Lung (tissue), 12 donors: ENCODE data around the gene ECE2. TPM values are rescaled to one million over a fixed set of nuclear protein-coding genes. Genes with fewer than 3 reads are reported as not detected.

Experiments used
- ATAC-seq: fragments of 200-7000 bp; cut with Tn5 transposase; one replicate; pipeline ENCODE4 v1.9.1; 2020; ENCODE audit warnings: moderate number of reproducible peaks; ENCODE audit not compliant: insufficient read depth, low FRiP score
- DNase-seq, 3 donors: peaks; one replicate each; pipeline ENCODE4 v3.0.0-alpha.2; 2013 to 2017
- H3K27ac ChIP-seq, 2 donors: one replicate each; pipeline ENCODE4 v1.5.1; 2013; ENCODE audit warnings: mild to moderate bottlenecking in 2 of 2, moderate library complexity in 2 of 2, control low read depth in 1 of 2, inconsistent platforms in 1 of 2, low read depth in 1 of 2, low read length in 1 of 2
- H3K27me3 ChIP-seq, 3 donors: one replicate each; pipeline ENCODE4 v1.5.1; 2013; ENCODE audit warnings: low read length in 2 of 3; ENCODE audit not compliant: control insufficient read depth in 3 of 3, insufficient read depth in 3 of 3
- H3K36me3 ChIP-seq, 4 donors: one replicate each; pipeline ENCODE4 v1.5.1; 2013; ENCODE audit warnings: low read length in 4 of 4, mild to moderate bottlenecking in 1 of 4, moderate library complexity in 1 of 4; ENCODE audit not compliant: control insufficient read depth in 4 of 4, insufficient read depth in 4 of 4
- H3K4me1 ChIP-seq, 5 donors: one replicate each; pipeline ENCODE4 v1.5.1; 2013; ENCODE audit warnings: low read length in 5 of 5, mild to moderate bottlenecking in 2 of 5, moderate library complexity in 1 of 5; ENCODE audit not compliant: control insufficient read depth in 5 of 5, insufficient read depth in 5 of 5
- H3K4me3 ChIP-seq: one replicate; pipeline ENCODE4 v1.5.1; 2013; ENCODE audit warnings: mild to moderate bottlenecking, control low read depth, moderate library complexity
- H3K9ac ChIP-seq, 2 donors: one replicate each; pipeline ENCODE4 v1.5.1; 2013; ENCODE audit warnings: low read length in 2 of 2, control low read depth in 1 of 2; ENCODE audit not compliant: insufficient read depth in 1 of 2
- H3K9me3 ChIP-seq, 4 donors: one replicate each; pipeline ENCODE4 v1.5.1; 2013; ENCODE audit warnings: low read length in 3 of 4, mild to moderate bottlenecking in 1 of 4, moderate library complexity in 1 of 4; ENCODE audit not compliant: control insufficient read depth in 4 of 4, insufficient read depth in 3 of 4
- WGBS, 2 donors: extraction: QIAGEN DNeasy Blood & Tissue Kit; methylation state at CpG; one replicate each; pipeline ENCODE4 v1.1.7; 2013; 5-methylcytosine and 5-hydroxymethylcytosine counted together
- polyA plus RNA-seq, 2 donors: library from polyadenylated mRNA; stranded (reverse); fragments of 200-250 nt; gene quantifications; one replicate each; pipeline ENCODE4 v1.2.1, GENCODE V29; 2013
- total RNA-seq, 2 donors: library from RNA; depleted of rRNA in 1 of 2; stranded (reverse); fragments of >200 nt in 1 of 2; gene quantifications; one replicate each; pipeline ENCODE4 v1.2.1, GENCODE V29; 2014 to 2021
- TF ChIP-seq, protein P1 (sequence below): IDR thresholded peaks from 2 replicates; pipeline ENCODE4 v1.5.1; 2012; ENCODE audit warnings: mild to moderate bottlenecking; ENCODE audit errors: control extremely low read depth, extremely low read depth
- donor health status: control.
- donor health status: control.
- donor health status: Bipolar disorder and iron deficiency.
- donor health status: healthy.
- donor health status: DM: yes; HTN: yes; CAD: no.

ECE2 gene
- total and polyA plus RNA-seq, 4 donors, result 0.15 TPM; not detected in 3

GRCh38 chr3:184333700-184334099, 57.9 kb downstream of the ECE2 start:
- Histone ChIP-seq H3K36me3 (peaks cover 21 to 44% (median 36%) of the 10 kb centered on the region in 4 donors), H3K9ac (no peak overlapping the region), H3K27me3 (no peaks in the 10 kb centered on the region), H3K4me1 (peaks cover 3 to 25% (median 17%) of the 10 kb centered on the region in 5 donors), H3K9me3 (no peaks in the 10 kb centered on the region), H3K27ac (peak overlapping the region in 1 of 2 donors; percentile 0), H3K4me3 (no peak overlapping the region)
- TF ChIP-seq, protein P1, sequence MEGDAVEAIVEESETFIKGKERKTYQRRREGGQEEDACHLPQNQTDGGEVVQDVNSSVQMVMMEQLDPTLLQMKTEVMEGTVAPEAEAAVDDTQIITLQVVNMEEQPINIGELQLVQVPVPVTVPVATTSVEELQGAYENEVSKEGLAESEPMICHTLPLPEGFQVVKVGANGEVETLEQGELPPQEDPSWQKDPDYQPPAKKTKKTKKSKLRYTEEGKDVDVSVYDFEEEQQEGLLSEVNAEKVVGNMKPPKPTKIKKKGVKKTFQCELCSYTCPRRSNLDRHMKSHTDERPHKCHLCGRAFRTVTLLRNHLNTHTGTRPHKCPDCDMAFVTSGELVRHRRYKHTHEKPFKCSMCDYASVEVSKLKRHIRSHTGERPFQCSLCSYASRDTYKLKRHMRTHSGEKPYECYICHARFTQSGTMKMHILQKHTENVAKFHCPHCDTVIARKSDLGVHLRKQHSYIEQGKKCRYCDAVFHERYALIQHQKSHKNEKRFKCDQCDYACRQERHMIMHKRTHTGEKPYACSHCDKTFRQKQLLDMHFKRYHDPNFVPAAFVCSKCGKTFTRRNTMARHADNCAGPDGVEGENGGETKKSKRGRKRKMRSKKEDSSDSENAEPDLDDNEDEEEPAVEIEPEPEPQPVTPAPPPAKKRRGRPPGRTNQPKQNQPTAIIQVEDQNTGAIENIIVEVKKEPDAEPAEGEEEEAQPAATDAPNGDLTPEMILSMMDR, result no peak
- ATAC-seq, result no peak
- 86 to 87% methylated on average over 3 of the region's 3 CpGs for WGBS, 2 donors
- DNase-seq, result no peak

DNA sequence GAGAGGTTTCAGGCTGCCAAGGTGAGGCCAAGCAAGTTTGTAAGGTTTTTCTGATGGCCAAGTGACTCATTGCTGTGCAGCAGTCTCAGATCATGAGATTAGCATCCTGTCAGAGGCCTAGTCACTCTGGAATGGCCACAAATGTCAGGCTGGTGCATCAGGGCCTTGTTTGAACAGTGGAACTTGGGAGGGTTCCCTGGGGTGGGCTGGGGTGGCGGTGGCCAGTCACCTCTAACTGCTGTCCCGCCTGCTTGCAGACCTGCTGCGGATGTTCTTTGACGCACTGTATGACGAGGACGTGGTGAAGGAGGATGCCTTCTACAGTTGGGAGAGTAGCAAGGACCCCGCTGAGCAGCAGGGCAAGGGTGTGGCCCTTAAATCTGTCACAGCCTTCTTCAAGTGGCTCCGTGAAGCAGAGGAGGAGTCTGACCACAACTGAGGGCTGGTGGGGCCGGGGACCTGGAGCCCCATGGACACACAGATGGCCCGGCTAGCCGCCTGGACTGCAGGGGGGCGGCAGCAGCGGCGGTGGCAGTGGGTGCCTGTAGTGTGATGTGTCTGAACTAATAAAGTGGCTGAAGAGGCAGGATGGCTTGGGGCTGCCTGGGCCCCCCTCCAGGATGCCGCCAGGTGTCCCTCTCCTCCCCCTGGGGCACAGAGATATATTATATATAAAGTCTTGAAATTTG, 58.8 kb downstream of the ECE2 start:
- peak overlapping the region; percentile 88 to 96 for H3K27ac ChIP-seq
- DNase-seq (no peak), ATAC-seq (no peak)
- WGBS, 2 donors, result 85% methylated on average over 15 of the region's 15 CpGs
- no peaks in the 10 kb centered on the region for H3K9me3 ChIP-seq
- no peak overlapping the region for H3K4me3 ChIP-seq
- H3K4me1 ChIP-seq, result peaks cover 3 to 30% (median 17%) of the 10 kb centered on the region in 5 donors
- peaks cover 18 to 37% (median 30%) of the 10 kb centered on the region in 4 donors for H3K36me3 ChIP-seq
- TF ChIP-seq, protein P1, result no peak
- no peak overlapping the region for H3K9ac ChIP-seq
- no peaks in the 10 kb centered on the region for H3K27me3 ChIP-seq

DNA sequence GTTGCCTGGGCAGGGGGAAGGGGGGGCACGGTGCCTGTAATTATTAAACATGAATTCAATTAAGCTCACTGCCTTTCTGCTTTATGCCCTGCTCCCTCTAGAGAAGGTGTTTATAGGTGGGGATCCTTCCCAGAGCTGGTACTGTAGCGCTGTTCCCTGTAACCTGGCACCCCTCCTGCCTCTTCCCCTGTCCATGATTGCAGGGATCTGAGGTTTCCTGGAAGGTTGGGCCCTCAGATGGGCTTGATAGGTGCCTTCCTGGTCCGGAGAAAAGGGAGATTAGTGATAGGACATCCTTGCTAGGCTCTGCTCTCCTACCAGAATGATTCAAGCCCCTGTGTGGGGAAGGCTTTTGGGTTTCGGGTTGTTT, 59.5 kb downstream of the ECE2 start:
- DNase-seq (peak in 1 of 3 donors; percentile 17), ATAC-seq (no peak)
- Histone ChIP-seq H3K27ac (peak overlapping the region; percentile 88 to 96), H3K36me3 (peaks cover 16 to 35% (median 28%) of the 10 kb centered on the region in 4 donors), H3K9me3 (no peaks in the 10 kb centered on the region), H3K4me1 (peaks cover 3 to 30% (median 17%) of the 10 kb centered on the region in 5 donors), H3K27me3 (no peaks in the 10 kb centered on the region), H3K4me3 (no peak overlapping the region), H3K9ac (peak overlapping the region; percentile 49 to 75)
- 38 to 60% methylated on average over 4 of the region's 4 CpGs for WGBS, 2 donors
- TF ChIP-seq, protein P1, result no peak
